H1 (cell line): ENCODE measurements around the gene FEZF1. TPM values are rescaled to one million over a fixed set of nuclear protein-coding genes. Genes with fewer than 3 reads are reported as not detected.

Source experiments
- CTCF ChIA-PET: fragments of 300-600 bp; sonication (Branson Sonifier 250); formaldehyde crosslinking; loops from one replicate; lab custom pipeline; 2021; ENCODE audit not compliant: partially characterized antibody; lab: Charles Lee
- POLR2A ChIA-PET: fragments of 300-600 bp; sonication (Branson Sonifier 250); formaldehyde crosslinking; loops from one replicate; lab custom pipeline; 2021; ENCODE audit warnings: inconsistent platforms; ENCODE audit not compliant: partially characterized antibody; lab: Charles Lee
- DNase-seq, 2 experiments: peaks; one replicate each; pipeline versions ENCODE4 v3.0.0 to v3.0.0-alpha.2; 2010 to 2022; ENCODE audit warnings: low spot score in 2 of 2, low read depth in 1 of 2, mixed read lengths in 1 of 2
- FAIRE-seq: peaks from 2 replicates; lab custom pipeline; 2011; peaks lifted over from hg19 to GRCh38; lab: Jason Lieb, UNC
- H2AFZ ChIP-seq: 2 replicates; pipeline ENCODE4 v1.8.1; 2012; ENCODE audit warnings: low read length, inconsistent platforms
- H2AK5ac ChIP-seq: 2 replicates; pipeline ENCODE4 v1.6.1; 2013; ENCODE audit warnings: low read depth, low read length
- H2BK120ac ChIP-seq: replicated peaks from 2 replicates; pipeline ENCODE3; 2013; ENCODE audit warnings: low read depth, low read length, inconsistent platforms
- H2BK12ac ChIP-seq: 2 replicates; pipeline ENCODE4 v1.6.1; 2013; ENCODE audit warnings: low read depth, low read length
- H2BK15ac ChIP-seq: 2 replicates; pipeline ENCODE4 v1.6.1; 2013; ENCODE audit warnings: low read length
- H2BK20ac ChIP-seq: 2 replicates; pipeline ENCODE4 v1.6.1; 2013; ENCODE audit warnings: low read length
- H2BK5ac ChIP-seq: 2 replicates; pipeline ENCODE4 v1.6.1; 2013; ENCODE audit warnings: low read depth, low read length
- H3K14ac ChIP-seq: 2 replicates; pipeline ENCODE4 v1.6.1; 2013; ENCODE audit warnings: inconsistent platforms; ENCODE audit not compliant: insufficient read length
- H3K18ac ChIP-seq: 2 replicates; pipeline ENCODE4 v1.6.1; 2013; ENCODE audit warnings: low read length; ENCODE audit errors: extremely low read depth
- H3K23ac ChIP-seq: 2 replicates; pipeline ENCODE4 v1.6.1; 2013; ENCODE audit warnings: inconsistent platforms; ENCODE audit not compliant: insufficient read length
- H3K23me2 ChIP-seq: 2 replicates; pipeline ENCODE4 v1.6.1; 2013; ENCODE audit warnings: low read depth, low read length
- H3K27ac ChIP-seq: 2 replicates; pipeline ENCODE4 v1.6.1; 2011; ENCODE audit warnings: low read depth, low read length, inconsistent platforms
- H3K27me3 ChIP-seq, 4 experiments: replicated peaks in 1 of 4; 1 replicate in 1 of 4; 2 replicates in 3 of 4; pipeline versions ENCODE4 v1.6.1 to v1.8.1; 2011 to 2013; ENCODE audit warnings: low read length in 3 of 4, mild to moderate bottlenecking in 3 of 4, inconsistent platforms in 2 of 4, mixed read lengths in 2 of 4, moderate library complexity in 1 of 4; ENCODE audit not compliant: control insufficient read depth in 3 of 4, insufficient read depth in 3 of 4; ENCODE audit errors: extremely low read depth in 1 of 4
- H3K36me3 ChIP-seq, 4 experiments: 2 replicates each; pipeline versions ENCODE4 v1.6.1 to v1.8.1; 2011 to 2013; ENCODE audit warnings: mild to moderate bottlenecking in 4 of 4, low read length in 3 of 4, moderate library complexity in 2 of 4, control low read depth in 1 of 4, inconsistent platforms in 1 of 4; ENCODE audit not compliant: insufficient read depth in 4 of 4, control insufficient read depth in 2 of 4
- H3K4ac ChIP-seq: replicated peaks from 2 replicates; pipeline ENCODE3; 2013; ENCODE audit warnings: low read length, low read depth, mixed read lengths, inconsistent platforms; ENCODE audit not compliant: insufficient read length
- H3K4me1 ChIP-seq, 4 experiments: replicated peaks in 1 of 4; 1 replicate in 1 of 4; 2 replicates in 3 of 4; pipeline versions ENCODE4 v1.6.1 to v1.8.1; 2011 to 2013; ENCODE audit warnings: low read length in 3 of 4, inconsistent platforms in 2 of 4, mixed read lengths in 1 of 4; ENCODE audit not compliant: insufficient read depth in 4 of 4, control insufficient read depth in 3 of 4
- H3K4me2 ChIP-seq, 2 experiments: 2 replicates each; pipeline versions ENCODE4 v1.6.1 to v1.8.1; 2011 to 2013; ENCODE audit warnings: low read depth in 2 of 2, low read length in 2 of 2, control low read depth in 1 of 2, inconsistent platforms in 1 of 2, mild to moderate bottlenecking in 1 of 2; ENCODE audit not compliant: insufficient read depth in 1 of 2
- H3K4me3 ChIP-seq, 4 experiments: fragments of 200-600, 300-600 bp in 1 of 4; sonication (generic), shearing (Covaris generic), sonication (Bioruptor Twin) in 1 of 4; 2 replicates each; pipeline versions ENCODE4 v1.5.1 to v1.8.1; 2011 to 2016; ENCODE audit warnings: low read length in 4 of 4, low read depth in 3 of 4, control low read depth in 2 of 4, inconsistent platforms in 2 of 4, mild to moderate bottlenecking in 2 of 4, mixed read lengths in 1 of 4, moderate library complexity in 1 of 4; ENCODE audit not compliant: insufficient read depth in 2 of 4; ENCODE audit errors: extremely low read depth in 1 of 4
- H3K56ac ChIP-seq: replicated peaks from 2 replicates; pipeline ENCODE3; 2013; ENCODE audit warnings: low read depth, mild to moderate bottlenecking, mixed read lengths, low read length, inconsistent platforms; ENCODE audit not compliant: insufficient read length
- H3K79me1 ChIP-seq: 2 replicates; pipeline ENCODE4 v1.6.1; 2013; ENCODE audit warnings: low read depth, low read length, control low read depth
- H3K79me2 ChIP-seq, 2 experiments: 2 replicates each; pipeline versions ENCODE4 v1.6.1 to v1.8.1; 2012 to 2013; ENCODE audit warnings: low read length in 2 of 2, mild to moderate bottlenecking in 2 of 2, inconsistent platforms in 1 of 2; ENCODE audit not compliant: insufficient read depth in 2 of 2, control insufficient read depth in 1 of 2
- H3K9ac ChIP-seq, 4 experiments: replicated peaks in 1 of 4; 1 replicate in 1 of 4; 2 replicates in 3 of 4; pipeline versions ENCODE4 v1.6.1 to v1.8.1; 2011 to 2013; ENCODE audit warnings: low read depth in 3 of 4, low read length in 3 of 4, control low read depth in 2 of 4, mild to moderate bottlenecking in 2 of 4, moderate library complexity in 2 of 4, inconsistent platforms in 1 of 4; ENCODE audit errors: extremely low read depth in 1 of 4
- H3K9me3 ChIP-seq, 2 experiments: 2 replicates each; pipeline versions ENCODE4 v1.6.1 to v1.8.1; 2012 to 2013; ENCODE audit warnings: mild to moderate bottlenecking in 2 of 2, moderate library complexity in 2 of 2, control low read depth in 1 of 2, inconsistent platforms in 1 of 2, low read depth in 1 of 2, low read length in 1 of 2, mixed read lengths in 1 of 2; ENCODE audit not compliant: insufficient read depth in 2 of 2
- H4K20me1 ChIP-seq, 2 experiments: replicated peaks in 1 of 2; 2 replicates each; pipeline versions ENCODE3 to v1.8.1; 2011 to 2013; ENCODE audit warnings: inconsistent platforms in 2 of 2, low read length in 2 of 2, mild to moderate bottlenecking in 1 of 2; ENCODE audit not compliant: insufficient read depth in 2 of 2, control insufficient read depth in 1 of 2
- H4K5ac ChIP-seq: 2 replicates; pipeline ENCODE4 v1.6.1; 2013; ENCODE audit warnings: low read length, low read depth, mixed read lengths, inconsistent platforms; ENCODE audit not compliant: insufficient read length
- H4K8ac ChIP-seq: 2 replicates; pipeline ENCODE4 v1.8.0; 2013; ENCODE audit warnings: mild to moderate bottlenecking, moderate library complexity, low read length, inconsistent platforms; ENCODE audit not compliant: insufficient read depth; ENCODE audit errors: extremely low read depth
- H4K91ac ChIP-seq: replicated peaks from 2 replicates; pipeline ENCODE3; 2013; ENCODE audit warnings: low read length, mixed read lengths, inconsistent platforms; ENCODE audit not compliant: insufficient read length
- CBX5 ChIP-seq: fragments of 300-800, 300-1000 bp; sonication (generic); IDR thresholded peaks from 2 replicates; pipeline ENCODE4 v1.7.1; 2016; ENCODE audit warnings: antibody characterized with exemption, low read length, low read depth
- CHD2 ChIP-seq: IDR thresholded peaks from 2 replicates; pipeline ENCODE4 v1.6.1; 2012; ENCODE audit warnings: low read length, improper control_type of control experiment
- EP300 ChIP-seq, 2 experiments: IDR thresholded peaks; 1 replicate in 1 of 2; 2 replicates in 1 of 2; pipeline ENCODE4 v1.6.1; 2011 to 2012; ENCODE audit warnings: low read depth in 2 of 2, low read length in 2 of 2, mild to moderate bottlenecking in 2 of 2, borderline replicate concordance in 1 of 2, inconsistent platforms in 1 of 2, moderate library complexity in 1 of 2
- KDM1A ChIP-seq: fragments of 200-600, 300-600 bp; sonication (generic); IDR thresholded peaks from 2 replicates; pipeline ENCODE4 v1.7.1; 2016; ENCODE audit warnings: mild to moderate bottlenecking, low read length, borderline replicate concordance
- PHF8 ChIP-seq: fragments of 200-600 bp; sonication (generic); conservative IDR thresholded peaks from 2 replicates; pipeline ENCODE4 v1.7.1; 2012; ENCODE audit warnings: low read depth, mild to moderate bottlenecking, inconsistent platforms, low read length, moderate library complexity
- YY1 ChIP-seq: IDR thresholded peaks from 2 replicates; pipeline ENCODE4 v1.6.1; 2011; ENCODE audit warnings: low read depth, mild to moderate bottlenecking, low read length
- WGBS, 2 experiments: shearing (Covaris generic) in 1 of 2; methylation state at CpG; one replicate each; pipeline versions ENCODE4 v1.1.6 to v1.1.7; 2013 to 2015; ENCODE audit warnings: low lambda C conversion rate in 2 of 2, mixed read lengths in 2 of 2, inconsistent platforms in 1 of 2, low coverage in 1 of 2, missing lambda C conversion rate in 1 of 2; ENCODE audit not compliant: insufficient replicate concordance in 2 of 2, insufficient coverage in 1 of 2, insufficient read length in 1 of 2; ENCODE audit errors: extremely low coverage in 1 of 2, missing lambda C conversion rate in 1 of 2; 5-methylcytosine and 5-hydroxymethylcytosine counted together
- polyA plus RNA-seq, 7 experiments: library from polyadenylated mRNA; depleted of rRNA in 3 of 7; stranded (reverse) in 5 of 7; unstranded in 2 of 7; fragments of >200 nt in 5 of 7; fragments of 200-250 nt in 2 of 7; gene quantifications; 1 replicate in 5 of 7; 2 replicates in 1 of 7; 4 replicates in 1 of 7; pipeline versions ENCODE4 v1.2.1 to v1.2.3, GENCODE V29; 2011 to 2013; ENCODE audit warnings: missing spikeins in 2 of 7, mixed read lengths in 2 of 7
- total RNA-seq: library from RNA; stranded (reverse); fragmentation: NEBNext Ultra II Directional; extraction: Animal tissue kit (Norgen Biotek cat#: 25700); gene quantifications from 2 replicates; pipeline ENCODE4 v1.2.1, GENCODE V29; 2021

FEZF1 gene
- total and polyA plus RNA-seq, 2 of the 8 experiments (the other 6 are each of a cell fraction or from before 2014, with no cell fraction given): 10.6 to 15.7 TPM

DNA sequence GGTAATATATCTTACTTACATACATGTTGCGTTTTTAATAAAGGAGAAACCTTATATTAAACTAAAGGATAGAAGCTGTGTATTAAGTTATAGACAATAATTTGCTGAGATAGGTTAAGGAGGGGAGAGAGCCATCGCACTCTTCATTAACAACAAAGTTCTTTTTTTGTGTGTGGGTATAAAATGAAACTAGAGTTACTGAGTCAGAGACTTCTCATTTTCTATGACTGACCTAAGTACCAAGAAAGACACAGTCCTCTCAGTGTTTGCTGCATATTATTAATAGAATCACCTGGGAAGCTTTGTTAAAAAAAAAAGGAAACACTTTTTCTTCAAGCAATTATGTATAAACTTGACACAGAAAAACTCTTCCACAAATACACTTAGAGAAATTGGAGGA lies 31.4 kb downstream of the FEZF1 start:
- H3K79me1 ChIP-seq: no peaks in the 10 kb centered on the region
- no peak overlapping the region for H3K23ac ChIP-seq
- H3K36me3 ChIP-seq: no peaks in the 10 kb centered on the region
- no peak overlapping the region for H4K5ac ChIP-seq
- no peak overlapping the region for H2BK20ac ChIP-seq
- no peak overlapping the region for H2BK12ac ChIP-seq
- no peak overlapping the region for H3K14ac ChIP-seq
- no peak overlapping the region for H3K9ac ChIP-seq
- no peak overlapping the region for H3K56ac ChIP-seq
- H3K79me2 ChIP-seq: no peaks in the 10 kb centered on the region
- H3K4me2 ChIP-seq: no peak overlapping the region
- H4K20me1 ChIP-seq: no peaks in the 10 kb centered on the region
- no peak for DNase-seq
- WGBS, 2 experiments: 86% methylated on average over 2 of the region's 2 CpGs; no CpG with 5 or more reads in 1 of the 2 experiments
- H4K91ac ChIP-seq: no peak overlapping the region
- CTCF ChIA-PET: interaction anchor here (0.6 to 1.4 kb wide), 3 partner anchors 14 to 659 kb away, joined by 3 read pairs; no protein-coding TSS in a partner anchor
- H3K27me3 ChIP-seq: no peaks in the 10 kb centered on the region
- TF ChIP-seq YY1: no peak
- no peak for TF ChIP-seq PHF8
- no peak for TF ChIP-seq CBX5
- TF ChIP-seq KDM1A: no peak
- no peak for TF ChIP-seq CHD2
- TF ChIP-seq EP300 (IDR thresholded peaks at IDR 0.05; ENCODE audit: borderline replicate concordance in 1 of 2, low read depth in 2 of 2, low read length in 2 of 2): no peak
- TF ChIP-seq, all 59 proteins: peak for 0
- Histone ChIP-seq H3K4me3 (no peak overlapping the region), H2BK120ac (no peak overlapping the region), H3K27ac (no peak overlapping the region), H3K23me2 (no peaks in the 10 kb centered on the region), H3K9me3 (no peaks in the 10 kb centered on the region), H3K4ac (no peak overlapping the region), H2AK5ac (no peak overlapping the region), H3K4me1 (peaks cover 0 to 4% (median 0%) of the 10 kb centered on the region in 4 experiments; a peak in 1 of 7 replicates), H2BK5ac (no peak overlapping the region), H2BK15ac (no peak overlapping the region), H4K8ac (no peak overlapping the region), H2AFZ (no peak overlapping the region), H3K18ac (no peak overlapping the region)
- POLR2A ChIA-PET: no interaction called here
- FAIRE-seq: no peak
